Astrocyte (in vitro differentiated cells and primary cell): Measurements from ENCODE around the gene THEM5. TPM values are rescaled to one million over a fixed set of nuclear protein-coding genes. Genes with fewer than 3 reads are reported as not detected.

Source experiments
- DNase-seq: peaks from one replicate; pipeline ENCODE4 v3.0.0-alpha.2; 2010; ENCODE audit warnings: low read depth
- FAIRE-seq: peaks from 2 replicates; lab custom pipeline; 2011; peaks lifted over from hg19 to GRCh38; lab: Jason Lieb, UNC
- H2AFZ ChIP-seq: 2 replicates; pipeline ENCODE4 v1.6.0; 2012; ENCODE audit warnings: low read depth, low read length, inconsistent platforms
- H3K27ac ChIP-seq: 2 replicates; pipeline ENCODE4 v1.5.1; 2011; ENCODE audit warnings: low read depth, low read length, inconsistent platforms
- H3K27me3 ChIP-seq: 2 replicates; pipeline ENCODE4 v1.6.0; 2011; ENCODE audit warnings: low read length, inconsistent platforms; ENCODE audit not compliant: insufficient read depth
- H3K36me3 ChIP-seq: 2 replicates; pipeline ENCODE4 v1.5.1; 2011; ENCODE audit warnings: low read length, inconsistent platforms; ENCODE audit not compliant: insufficient read depth
- H3K4me1 ChIP-seq: 2 replicates; pipeline ENCODE4 v1.5.1; 2011; ENCODE audit warnings: low read length, inconsistent platforms; ENCODE audit not compliant: insufficient read depth
- H3K4me2 ChIP-seq: 2 replicates; pipeline ENCODE4 v1.6.0; 2012; ENCODE audit warnings: low read length, inconsistent platforms
- H3K4me3 ChIP-seq: 2 replicates; pipeline ENCODE4 v1.5.1; 2011; ENCODE audit warnings: low read depth, mild to moderate bottlenecking, low read length, inconsistent platforms; ENCODE audit not compliant: insufficient read depth
- H3K79me2 ChIP-seq: 2 replicates; pipeline ENCODE4 v1.6.0; 2012; ENCODE audit warnings: mild to moderate bottlenecking, low read length, inconsistent platforms; ENCODE audit not compliant: insufficient read depth
- H3K9ac ChIP-seq: 2 replicates; pipeline ENCODE4 v1.6.0; 2012; ENCODE audit warnings: mild to moderate bottlenecking, low read length, inconsistent platforms
- H3K9me3 ChIP-seq: 2 replicates; pipeline ENCODE4 v1.5.1; 2012; ENCODE audit warnings: low read depth, mild to moderate bottlenecking, low read length, inconsistent platforms; ENCODE audit not compliant: insufficient read depth
- H4K20me1 ChIP-seq: 2 replicates; pipeline ENCODE4 v1.6.0; 2012; ENCODE audit warnings: low read length, inconsistent platforms; ENCODE audit not compliant: insufficient read depth
- H3K27ac Mint-ChIP-seq: one replicate; pipeline ENCODE4 v1.8.0; 2021; ENCODE audit warnings: mild to moderate bottlenecking, mixed read lengths; ENCODE audit not compliant: unreplicated experiment
- H3K27me3 Mint-ChIP-seq: one replicate; pipeline ENCODE4 v1.8.0; 2021; ENCODE audit warnings: low read depth, mixed read lengths; ENCODE audit not compliant: unreplicated experiment
- H3K36me3 Mint-ChIP-seq: one replicate; pipeline ENCODE4 v1.8.0; 2021; ENCODE audit warnings: low read depth, mixed read lengths; ENCODE audit not compliant: unreplicated experiment
- H3K4me1 Mint-ChIP-seq: one replicate; pipeline ENCODE4 v1.8.0; 2021; ENCODE audit warnings: low read depth, mixed read lengths; ENCODE audit not compliant: unreplicated experiment
- H3K4me3 Mint-ChIP-seq: one replicate; pipeline ENCODE4 v1.8.0; 2021; ENCODE audit warnings: mild to moderate bottlenecking, moderate library complexity, mixed read lengths; ENCODE audit not compliant: unreplicated experiment
- H3K9me3 Mint-ChIP-seq: one replicate; pipeline ENCODE4 v1.8.0; 2021; ENCODE audit warnings: mild to moderate bottlenecking, mixed read lengths; ENCODE audit not compliant: unreplicated experiment
- CTCF ChIP-seq: IDR thresholded peaks from 2 replicates; pipeline ENCODE4 v1.5.1; 2011; ENCODE audit warnings: low read depth, mild to moderate bottlenecking, inconsistent platforms, low read length, moderate library complexity; ENCODE audit not compliant: insufficient read depth
- EZH2 ChIP-seq: IDR thresholded peaks from 2 replicates; pipeline ENCODE4 v1.6.1; 2012; ENCODE audit warnings: mild to moderate bottlenecking, low read length, inconsistent platforms; ENCODE audit not compliant: insufficient read depth
- total RNA-seq: library from RNA; stranded (reverse); gene quantifications from 2 replicates; pipeline ENCODE4 v1.2.1, GENCODE V29; 2021

The THEM5 gene
- total RNA-seq, 1 donor from 2014 or later: not detected

DNA sequence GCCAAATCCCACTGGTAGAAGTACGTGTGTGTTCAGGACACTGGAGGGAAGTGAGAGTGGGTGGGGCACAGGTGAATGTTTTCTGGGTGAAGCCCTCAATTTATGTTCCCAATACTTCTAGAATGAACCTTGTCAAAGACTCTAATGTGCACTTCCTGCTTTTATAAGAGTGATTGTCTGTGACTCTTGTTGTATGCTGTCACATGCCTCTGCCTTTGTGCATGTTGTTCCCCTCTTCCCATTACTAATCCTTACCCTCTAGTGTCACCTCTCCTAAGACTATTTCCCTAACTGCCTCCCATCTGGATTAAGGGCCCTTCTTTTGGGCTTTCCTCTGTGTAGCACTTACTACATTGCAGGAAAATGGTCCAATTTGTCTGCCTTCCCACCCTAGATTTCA lies 45.7 kb downstream of the THEM5 start:
- Histone ChIP-seq H2AFZ (no peak overlapping the region), H3K4me3 (no peak overlapping the region), H4K20me1 (no peaks in the 10 kb centered on the region), H3K27me3 (peaks cover 63% of the 10 kb centered on the region), H3K36me3 (no peaks in the 10 kb centered on the region), H3K9ac (no peak overlapping the region), H3K4me2 (no peak overlapping the region), H3K79me2 (no peaks in the 10 kb centered on the region), H3K9me3 (no peaks in the 10 kb centered on the region), H3K27ac (no peak overlapping the region), H3K4me1 (no peaks in the 10 kb centered on the region)
- no peak overlapping the region for H3K4me3 Mint-ChIP-seq
- H3K27ac Mint-ChIP-seq: no peak overlapping the region
- peaks cover 57% of the 10 kb centered on the region for H3K27me3 Mint-ChIP-seq
- H3K36me3 Mint-ChIP-seq: peaks cover 4% of the 10 kb centered on the region
- no peak for TF ChIP-seq CTCF
- DNase-seq (no peak), FAIRE-seq (no peak)
- H3K9me3 Mint-ChIP-seq: no peaks in the 10 kb centered on the region
- peaks cover 11% of the 10 kb centered on the region for H3K4me1 Mint-ChIP-seq

- no peaks in the 10 kb centered on the region for H3K9me3 Mint-ChIP-seq
- H3K9ac ChIP-seq: no peak overlapping the region
- FAIRE-seq (no peak), DNase-seq (no peak)
- H3K4me3 ChIP-seq: no peak overlapping the region
- TF ChIP-seq EZH2 (no peak), CTCF (no peak)
- H3K36me3 Mint-ChIP-seq: peaks cover 4% of the 10 kb centered on the region
- no peaks in the 10 kb centered on the region for H3K4me1 ChIP-seq
- no peak overlapping the region for H3K4me3 Mint-ChIP-seq
- no peaks in the 10 kb centered on the region for H3K36me3 ChIP-seq
- H3K27me3 Mint-ChIP-seq: peaks cover 52% of the 10 kb centered on the region
- H3K27me3 ChIP-seq: peaks cover 66% of the 10 kb centered on the region
- H3K4me2 ChIP-seq: no peak overlapping the region
- H3K27ac ChIP-seq: no peak overlapping the region
- H3K9me3 ChIP-seq: no peaks in the 10 kb centered on the region
- H3K79me2 ChIP-seq: no peaks in the 10 kb centered on the region
- H3K4me1 Mint-ChIP-seq: peaks cover 11% of the 10 kb centered on the region
- H3K27ac Mint-ChIP-seq: no peak overlapping the region
- no peaks in the 10 kb centered on the region for H4K20me1 ChIP-seq
- H2AFZ ChIP-seq: no peak overlapping the region
Observed at GRCh38 chr1:151807131-151807530, 46.4 kb downstream of the THEM5 start.

DNA sequence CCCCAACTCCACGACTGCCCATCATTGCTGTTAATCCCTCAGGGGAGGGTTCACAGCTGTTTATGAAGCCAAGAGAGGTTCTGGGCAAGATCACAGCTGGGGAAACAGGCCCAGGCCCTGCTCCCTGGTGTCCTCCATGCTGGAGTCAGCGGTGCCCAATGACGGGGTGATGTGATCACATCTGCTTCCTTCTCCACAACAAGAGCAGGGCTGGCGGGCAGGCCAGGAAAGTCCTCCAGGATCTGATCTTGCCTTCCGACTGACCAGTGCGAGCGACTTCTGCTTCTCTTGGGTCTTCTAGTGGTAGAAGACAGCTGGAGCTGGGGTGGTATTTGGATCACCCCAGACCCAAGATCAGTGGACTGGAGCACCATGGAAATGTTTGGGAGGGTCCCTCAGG lies 47.3 kb downstream of the THEM5 start:
- FAIRE-seq: no peak
- H3K27me3 Mint-ChIP-seq: peaks cover 52% of the 10 kb centered on the region
- H3K9ac ChIP-seq: no peak overlapping the region

More for the DNA sequence above, 47.3 kb downstream of the THEM5 start:
- Histone ChIP-seq H3K4me3 (no peak overlapping the region), H3K9me3 (no peaks in the 10 kb centered on the region), H3K27me3 (peaks cover 66% of the 10 kb centered on the region), H3K4me2 (no peak overlapping the region), H3K4me1 (no peaks in the 10 kb centered on the region), H3K36me3 (no peaks in the 10 kb centered on the region), H2AFZ (no peak overlapping the region), H3K27ac (no peak overlapping the region), H3K79me2 (no peaks in the 10 kb centered on the region), H4K20me1 (no peaks in the 10 kb centered on the region)
- DNase-seq: no peak
- no peak for TF ChIP-seq CTCF
- no peak for TF ChIP-seq EZH2
- peaks cover 9% of the 10 kb centered on the region for H3K4me1 Mint-ChIP-seq
- H3K36me3 Mint-ChIP-seq: peaks cover 4% of the 10 kb centered on the region
- H3K4me3 Mint-ChIP-seq: no peak overlapping the region
- no peaks in the 10 kb centered on the region for H3K9me3 Mint-ChIP-seq
- no peak overlapping the region for H3K27ac Mint-ChIP-seq
